Mucosa of descending colon (tissue), 3 donors: Measurements from ENCODE around the gene NAA20. TPM values are rescaled to one million over a fixed set of nuclear protein-coding genes. Genes with fewer than 3 reads are reported as not detected.

Experiments
- ATAC-seq: fragments of 200-7000 bp; cut with Tn5 transposase; one replicate; pipeline ENCODE4 v1.9.1; 2020; ENCODE audit warnings: mild to moderate bottlenecking, moderate library complexity
- DNase-seq, 3 donors: peaks; one replicate each; pipeline ENCODE4 v3.0.0-alpha.2; 2020
- H3K36me3 ChIP-seq: fragments of 200-600 bp; one replicate; pipeline ENCODE4 v1.8.0; 2021; ENCODE audit warnings: low read depth, mild to moderate bottlenecking
- H3K4me1 ChIP-seq: fragments of 200-600 bp; one replicate; pipeline ENCODE4 v1.8.0; 2021; ENCODE audit warnings: low read depth, mild to moderate bottlenecking
- H3K4me3 ChIP-seq: fragments of 200-600 bp; one replicate; pipeline ENCODE4 v1.8.0; 2021; ENCODE audit warnings: mild to moderate bottlenecking
- H3K9me3 ChIP-seq: fragments of 200-600 bp; one replicate; pipeline ENCODE4 v1.8.0; 2021; ENCODE audit warnings: mild to moderate bottlenecking
- CTCF ChIP-seq: fragments of 200-600 bp; IDR thresholded peaks from one replicate; pipeline ENCODE4 v1.8.0; 2022; ENCODE audit warnings: antibody characterized with exemption, mild to moderate bottlenecking
- intact Hi-C, 2 donors: fragments of 100-400 bp; cut with DNase I in 1 of 2; cut with micrococcal nuclease in 1 of 2; formaldehyde crosslinking; loops; one replicate each; pipeline versions ENCODE4 v1.11.0 to v1.11.1; 2022; cut with DNase I, micrococcal nuclease
- total RNA-seq, 3 donors: library from RNA; stranded (reverse); fragmentation: NEBNext Ultra II Directional in 2 of 3; extraction: Animal tissue kit (Norgen Biotek cat#: 25700) in 2 of 3; gene quantifications; one replicate each; pipeline versions ENCODE4 v1.2.1 to v1.2.4, GENCODE V29; 2021 to 2023
- donor health status: DM: no; HTN: no; CAD: no; lungs with moderate emphysema.
- donor health status: DM: no; HTN: no; CAD: no.
- donor health status: DM: no; HTN: yes; CAD: no.

NAA20 gene
- total RNA-seq, 3 donors from 2014 or later: 38.7 to 46.6 (median 42.3) TPM

GRCh38 chr20:19978511-19979210, 38.5 kb upstream of the NAA20 start:
- no peak for TF ChIP-seq CTCF

GRCh38 chr20:19981031-19981451, 36.1 kb upstream of the NAA20 start:
- no peaks in the 10 kb centered on the region for H3K9me3 ChIP-seq
- H3K4me3 ChIP-seq: no peak overlapping the region
- intact Hi-C loops: no loop called here
- ATAC-seq (peak; percentile 19), DNase-seq (no peak)
- no peak for TF ChIP-seq CTCF
- H3K4me1 ChIP-seq: peaks cover 8% of the 10 kb centered on the region
- H3K36me3 ChIP-seq: no peaks in the 10 kb centered on the region

More at GRCh38 chr20:19978511-19979210, 38.5 kb upstream of the NAA20 start:
- Histone ChIP-seq H3K4me1 (peaks cover 4% of the 10 kb centered on the region), H3K36me3 (no peaks in the 10 kb centered on the region), H3K9me3 (no peaks in the 10 kb centered on the region), H3K4me3 (no peak overlapping the region)
- ATAC-seq: no peak
- intact Hi-C loops: no loop called here
- no peak for DNase-seq

GRCh38 chr20:19986419-19986818, 30.7 kb upstream of the NAA20 start:
- Histone ChIP-seq H3K9me3 (no peaks in the 10 kb centered on the region), H3K4me1 (peaks cover 5% of the 10 kb centered on the region), H3K4me3 (no peak overlapping the region), H3K36me3 (no peaks in the 10 kb centered on the region)
- ATAC-seq (peak; percentile 28), DNase-seq (no peak)
- intact Hi-C loops: no loop called here
- TF ChIP-seq CTCF: no peak

GRCh38 chr20:19987046-19987445, 30.1 kb upstream of the NAA20 start:
- DNase-seq (no peak), ATAC-seq (no peak)
- intact Hi-C loops: no loop called here
- TF ChIP-seq CTCF: no peak
- Histone ChIP-seq H3K36me3 (no peaks in the 10 kb centered on the region), H3K9me3 (no peaks in the 10 kb centered on the region), H3K4me1 (peaks cover 5% of the 10 kb centered on the region), H3K4me3 (no peak overlapping the region)

GRCh38 chr20:19990850-19991249, 26.3 kb upstream of the NAA20 start:
- TF ChIP-seq CTCF: no peak
- Histone ChIP-seq H3K9me3 (no peaks in the 10 kb centered on the region), H3K4me3 (no peak overlapping the region), H3K36me3 (no peaks in the 10 kb centered on the region), H3K4me1 (peaks cover 10% of the 10 kb centered on the region)
- no peak for DNase-seq
- intact Hi-C loops: loop anchor here in 1 of 2 donors (10.0 kb wide), 1 partner anchor 206 kb away; no protein-coding TSS in a partner anchor
- no peak for ATAC-seq
